KMS-11 (cell line): ENCODE results near the gene DSCAML1.

Source experiments
- H2AFZ ChIP-seq: fragments of 200-600 bp; sonication (generic); 2 replicates; pipeline ENCODE4 v1.6.1; 2016; ENCODE audit warnings: antibody characterized with exemption, mixed run types, low read depth
- H3K27ac ChIP-seq: fragments of 200-600 bp; sonication (generic); 2 replicates; pipeline ENCODE4 v1.6.1; 2016; ENCODE audit warnings: mild to moderate bottlenecking, mixed run types
- H3K27me3 ChIP-seq: fragments of 200-600 bp; sonication (generic); 2 replicates; pipeline ENCODE4 v1.6.1; 2017; ENCODE audit warnings: mild to moderate bottlenecking, low read depth, mixed run types, moderate library complexity; ENCODE audit not compliant: insufficient read depth
- H3K36me3 ChIP-seq: fragments of 200-600 bp; sonication (generic); 2 replicates; pipeline ENCODE4 v1.6.1; 2017; ENCODE audit warnings: mild to moderate bottlenecking, mixed run types; ENCODE audit not compliant: insufficient read depth
- H3K4me1 ChIP-seq: fragments of 200-600 bp; sonication (generic); 2 replicates; pipeline ENCODE4 v1.6.1; 2016; ENCODE audit warnings: mild to moderate bottlenecking, low read depth, mixed run types; ENCODE audit not compliant: poor library complexity, severe bottlenecking
- H3K4me2 ChIP-seq: fragments of 200-600 bp; sonication (generic); 2 replicates; pipeline ENCODE4 v1.7.0; 2016; ENCODE audit warnings: mild to moderate bottlenecking, mixed run types
- H3K4me3 ChIP-seq: fragments of 200-600 bp; sonication (generic); IDR thresholded peaks from 2 replicates; pipeline ENCODE4 v1.6.1; 2017; ENCODE audit warnings: low read depth, low read length, mixed read lengths; ENCODE audit not compliant: insufficient read depth
- H3K79me2 ChIP-seq: fragments of 200-600 bp; sonication (generic); 2 replicates; pipeline ENCODE4 v1.6.1; 2016; ENCODE audit warnings: low read depth, mixed run types; ENCODE audit not compliant: insufficient read depth
- H3K9ac ChIP-seq: fragments of 200-600 bp; sonication (generic); 2 replicates; pipeline ENCODE4 v1.6.1; 2016; ENCODE audit warnings: mild to moderate bottlenecking, mixed run types
- H4K20me1 ChIP-seq: fragments of 200-600 bp; sonication (generic); 2 replicates; pipeline ENCODE4 v1.6.1; 2016; ENCODE audit warnings: mild to moderate bottlenecking, mixed run types; ENCODE audit not compliant: insufficient read depth
- CTCF ChIP-seq: fragments of 200-600 bp; sonication (generic); conservative IDR thresholded peaks from 2 replicates; pipeline ENCODE4 v1.6.1; 2017; ENCODE audit warnings: low read depth, mild to moderate bottlenecking, antibody characterized with exemption, low read length, moderate library complexity, mixed read lengths

The DSCAML1 gene

GRCh38 chr11:117580866-117581265, 216.2 kb downstream of the DSCAML1 start:
- Histone ChIP-seq H2AFZ (no peak overlapping the region), H3K4me3 (no peak overlapping the region), H3K4me2 (no peak overlapping the region)

GRCh38 chr11:117579161-117579560, 217.9 kb downstream of the DSCAML1 start:
- Histone ChIP-seq H3K79me2 (no peaks in the 10 kb centered on the region), H3K9ac (no peak overlapping the region), H3K27ac (no peak overlapping the region), H2AFZ (no peak overlapping the region), H3K36me3 (no peaks in the 10 kb centered on the region), H3K4me3 (no peak overlapping the region), H3K4me2 (no peak overlapping the region), H4K20me1 (no peaks in the 10 kb centered on the region), H3K4me1 (no peaks in the 10 kb centered on the region), H3K27me3 (no peaks in the 10 kb centered on the region)
- no peak for TF ChIP-seq CTCF

More at GRCh38 chr11:117580866-117581265, 216.2 kb downstream of the DSCAML1 start:
- Histone ChIP-seq H4K20me1 (no peaks in the 10 kb centered on the region), H3K79me2 (no peaks in the 10 kb centered on the region), H3K36me3 (no peaks in the 10 kb centered on the region), H3K27me3 (no peaks in the 10 kb centered on the region), H3K9ac (no peak overlapping the region), H3K27ac (no peak overlapping the region), H3K4me1 (no peaks in the 10 kb centered on the region)
- TF ChIP-seq CTCF, result no peak

- no peak for TF ChIP-seq CTCF
- no peaks in the 10 kb centered on the region for H3K4me1 ChIP-seq
- no peak overlapping the region for H3K27ac ChIP-seq
- H2AFZ ChIP-seq, result no peak overlapping the region
- no peak overlapping the region for H3K9ac ChIP-seq
- no peaks in the 10 kb centered on the region for H4K20me1 ChIP-seq
- no peaks in the 10 kb centered on the region for H3K27me3 ChIP-seq
- no peaks in the 10 kb centered on the region for H3K36me3 ChIP-seq
- H3K4me2 ChIP-seq, result no peak overlapping the region
- no peak overlapping the region for H3K4me3 ChIP-seq
- no peaks in the 10 kb centered on the region for H3K79me2 ChIP-seq
Measured at GRCh38 chr11:117575856-117576255, 221.2 kb downstream of the DSCAML1 start.

GRCh38 chr11:117574551-117574950, 222.5 kb downstream of the DSCAML1 start:
- H3K4me3 ChIP-seq, result no peak overlapping the region
- no peaks in the 10 kb centered on the region for H3K4me1 ChIP-seq
- no peak for TF ChIP-seq CTCF
- H3K9ac ChIP-seq, result no peak overlapping the region
- H4K20me1 ChIP-seq, result no peaks in the 10 kb centered on the region
- H3K27me3 ChIP-seq, result no peaks in the 10 kb centered on the region
- no peak overlapping the region for H2AFZ ChIP-seq
- H3K4me2 ChIP-seq, result no peak overlapping the region
- H3K27ac ChIP-seq, result no peak overlapping the region
- no peaks in the 10 kb centered on the region for H3K36me3 ChIP-seq
- H3K79me2 ChIP-seq, result no peaks in the 10 kb centered on the region
